ENCODE results near the gene CPED1.

CPED1 gene

DNA sequence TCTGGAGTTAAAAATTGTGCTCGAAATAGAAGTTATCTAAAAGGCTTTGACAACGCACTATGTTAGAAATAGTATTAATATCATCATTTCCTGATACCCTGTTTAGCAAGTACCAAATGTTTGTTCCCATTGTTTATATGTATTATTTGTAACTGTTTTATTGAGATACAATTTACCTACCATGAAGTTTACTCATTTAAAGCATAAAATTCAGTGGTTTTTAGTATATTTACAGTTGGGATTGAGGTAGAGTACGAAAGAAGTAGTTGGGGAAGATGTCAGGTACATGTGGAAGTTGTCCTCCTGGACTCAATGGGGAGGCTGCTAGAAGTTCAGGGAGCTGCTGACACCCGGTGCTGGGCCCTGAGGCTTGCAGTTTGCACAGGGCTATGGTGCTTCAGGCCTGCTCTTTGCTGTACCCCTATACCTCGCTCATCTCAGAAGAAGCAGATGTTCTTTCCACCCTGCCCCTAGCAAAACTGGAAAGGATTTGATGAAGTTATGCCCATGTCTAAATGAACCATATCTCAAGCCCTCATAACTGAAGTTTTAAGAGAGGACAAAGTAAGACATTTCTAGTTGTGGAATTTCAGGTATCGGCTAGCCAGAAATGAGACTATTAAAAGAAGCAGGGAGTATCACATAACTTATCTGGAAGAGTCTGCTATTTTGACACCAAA is 315.1 kb downstream of the CPED1 start:
- H3K9me3 ChIP-seq (ENCODE audit: severe bottlenecking), result no peaks in the 10 kb centered on the region
- TF ChIP-seq, protein P1, sequence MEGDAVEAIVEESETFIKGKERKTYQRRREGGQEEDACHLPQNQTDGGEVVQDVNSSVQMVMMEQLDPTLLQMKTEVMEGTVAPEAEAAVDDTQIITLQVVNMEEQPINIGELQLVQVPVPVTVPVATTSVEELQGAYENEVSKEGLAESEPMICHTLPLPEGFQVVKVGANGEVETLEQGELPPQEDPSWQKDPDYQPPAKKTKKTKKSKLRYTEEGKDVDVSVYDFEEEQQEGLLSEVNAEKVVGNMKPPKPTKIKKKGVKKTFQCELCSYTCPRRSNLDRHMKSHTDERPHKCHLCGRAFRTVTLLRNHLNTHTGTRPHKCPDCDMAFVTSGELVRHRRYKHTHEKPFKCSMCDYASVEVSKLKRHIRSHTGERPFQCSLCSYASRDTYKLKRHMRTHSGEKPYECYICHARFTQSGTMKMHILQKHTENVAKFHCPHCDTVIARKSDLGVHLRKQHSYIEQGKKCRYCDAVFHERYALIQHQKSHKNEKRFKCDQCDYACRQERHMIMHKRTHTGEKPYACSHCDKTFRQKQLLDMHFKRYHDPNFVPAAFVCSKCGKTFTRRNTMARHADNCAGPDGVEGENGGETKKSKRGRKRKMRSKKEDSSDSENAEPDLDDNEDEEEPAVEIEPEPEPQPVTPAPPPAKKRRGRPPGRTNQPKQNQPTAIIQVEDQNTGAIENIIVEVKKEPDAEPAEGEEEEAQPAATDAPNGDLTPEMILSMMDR (IDR thresholded peaks at IDR 0.05; ENCODE audit: poor library complexity, severe bottlenecking), result no peak
- DNase-seq (ENCODE audit: low spot score), result no peak
- no peak overlapping the region for H3K27ac ChIP-seq (ENCODE audit: poor library complexity, severe bottlenecking)
- no peaks in the 10 kb centered on the region for H3K36me3 ChIP-seq (ENCODE audit: low read depth)
- H3K27me3 ChIP-seq (ENCODE audit: insufficient read depth, poor library complexity, severe bottlenecking), result no peaks in the 10 kb centered on the region
- no peak for ATAC-seq (ENCODE audit: low read depth)
- H3K4me1 ChIP-seq (ENCODE audit: insufficient read depth, poor library complexity, severe bottlenecking), result no peaks in the 10 kb centered on the region
- H3K4me3 ChIP-seq (ENCODE audit: severe bottlenecking), result no peak overlapping the region

DNA sequence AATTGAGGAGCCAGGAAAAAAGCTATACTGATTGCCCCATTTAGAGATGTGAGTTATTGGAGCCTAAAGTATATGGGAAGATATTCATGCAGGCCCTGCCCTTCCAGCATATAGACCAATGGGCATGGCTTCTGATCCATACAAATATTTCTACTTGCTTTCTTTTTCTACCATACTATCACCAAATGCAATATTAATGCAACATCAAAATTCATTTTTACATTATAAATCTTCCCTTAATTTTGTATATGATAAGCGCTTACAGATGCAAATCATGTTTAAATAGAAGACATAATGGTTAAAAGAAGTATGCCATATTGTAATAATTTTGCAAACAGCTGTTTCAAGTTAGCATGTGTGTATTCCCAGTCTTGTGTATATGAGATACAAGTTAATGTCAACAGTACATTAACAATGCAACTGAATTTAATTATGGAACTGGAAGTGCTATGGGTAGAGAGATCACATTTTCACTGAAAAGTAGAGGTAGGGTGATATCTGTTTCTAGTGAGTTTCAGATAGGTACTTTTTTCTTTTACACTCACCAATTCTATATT is 315.7 kb downstream of the CPED1 start:
- no peak for DNase-seq (ENCODE audit: low spot score)
- H3K27ac ChIP-seq (ENCODE audit: poor library complexity, severe bottlenecking), result no peak overlapping the region

DNA sequence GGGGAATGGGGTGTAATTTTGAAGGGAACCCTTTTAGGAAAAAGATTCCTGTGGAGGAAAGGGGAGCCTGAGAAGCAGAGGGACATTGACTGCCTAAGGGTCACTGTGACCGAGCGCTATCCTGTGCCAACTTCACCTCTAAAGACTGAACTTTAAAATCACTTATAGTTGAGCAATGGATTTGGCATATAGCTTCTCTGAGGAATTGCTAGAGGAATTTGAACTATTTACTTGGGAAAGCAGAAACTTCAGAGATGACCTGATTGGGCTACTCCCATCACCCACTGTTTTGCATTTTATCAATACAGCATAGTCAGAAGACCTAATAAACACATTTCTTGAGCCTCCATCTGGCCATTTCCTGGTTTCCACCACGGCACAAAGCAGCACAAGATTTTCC is 316.6 kb downstream of the CPED1 start:
- Histone ChIP-seq H3K36me3 (ENCODE audit: low read depth) (no peaks in the 10 kb centered on the region), H3K27ac (ENCODE audit: poor library complexity, severe bottlenecking) (no peak overlapping the region), H3K4me3 (ENCODE audit: severe bottlenecking) (no peak overlapping the region), H3K4me1 (ENCODE audit: insufficient read depth, poor library complexity, severe bottlenecking) (no peaks in the 10 kb centered on the region), H3K27me3 (ENCODE audit: insufficient read depth, poor library complexity, severe bottlenecking) (no peaks in the 10 kb centered on the region), H3K9me3 (ENCODE audit: severe bottlenecking) (no peaks in the 10 kb centered on the region)
- TF ChIP-seq, protein P1 (IDR thresholded peaks at IDR 0.05; ENCODE audit: poor library complexity, severe bottlenecking), result no peak
- DNase-seq (ENCODE audit: low spot score) (no peak), ATAC-seq (ENCODE audit: low read depth) (no peak)

More for the DNA sequence above, 315.7 kb downstream of the CPED1 start:
- ATAC-seq (ENCODE audit: low read depth), result no peak
- Histone ChIP-seq H3K4me1 (ENCODE audit: insufficient read depth, poor library complexity, severe bottlenecking) (no peaks in the 10 kb centered on the region), H3K36me3 (ENCODE audit: low read depth) (no peaks in the 10 kb centered on the region), H3K9me3 (ENCODE audit: severe bottlenecking) (no peaks in the 10 kb centered on the region), H3K27me3 (ENCODE audit: insufficient read depth, poor library complexity, severe bottlenecking) (no peaks in the 10 kb centered on the region), H3K4me3 (ENCODE audit: severe bottlenecking) (no peak overlapping the region)
- TF ChIP-seq, protein P1 (IDR thresholded peaks at IDR 0.05; ENCODE audit: poor library complexity, severe bottlenecking), result no peak

DNA sequence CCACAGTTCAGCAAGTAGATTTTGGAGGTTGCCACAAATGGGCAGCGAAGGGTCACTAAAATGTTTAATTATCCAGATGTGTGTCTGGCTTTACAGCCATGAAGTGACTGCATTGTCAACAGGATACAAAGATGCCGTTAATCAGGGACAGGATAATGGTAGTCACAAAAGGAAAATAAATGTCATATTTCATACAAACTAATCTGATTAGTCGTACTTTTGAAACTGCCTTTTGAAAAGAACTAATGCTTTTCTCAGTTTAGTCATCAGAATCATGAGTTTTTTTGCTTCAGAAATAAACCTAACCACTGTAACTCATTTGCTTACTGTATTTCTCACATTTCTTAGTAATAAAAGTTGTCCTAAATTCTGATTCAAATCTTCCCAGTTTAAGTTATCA is 318.1 kb downstream of the CPED1 start:
- TF ChIP-seq, protein P1 (IDR thresholded peaks at IDR 0.05; ENCODE audit: poor library complexity, severe bottlenecking), result no peak
- H3K36me3 ChIP-seq (ENCODE audit: low read depth), result no peaks in the 10 kb centered on the region

DNA sequence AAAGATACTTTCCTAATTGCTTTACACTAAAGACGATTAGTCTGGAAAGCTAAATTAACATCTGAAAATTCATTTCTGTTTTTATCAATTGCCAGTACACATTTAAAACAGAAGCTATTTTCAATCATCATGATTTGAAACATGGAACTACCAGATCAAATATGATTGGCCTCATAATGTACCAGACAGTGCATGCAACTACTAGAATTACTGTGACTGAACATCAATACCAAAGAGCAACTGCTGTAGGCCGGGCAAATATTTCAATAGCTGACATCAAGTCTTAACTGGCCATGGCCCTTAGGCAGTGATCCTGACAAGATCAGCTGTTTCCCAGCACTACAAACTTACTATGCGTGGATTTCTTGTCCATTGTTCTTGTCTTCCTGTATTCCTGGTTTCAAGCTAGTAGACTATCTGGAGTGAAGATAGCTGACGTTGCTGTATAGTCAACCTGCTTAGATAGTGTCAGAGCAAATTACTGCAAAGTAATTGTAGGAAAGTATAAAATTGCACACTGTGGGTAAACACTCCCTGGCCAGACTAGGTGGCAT is 318.6 kb downstream of the CPED1 start:
- no peaks in the 10 kb centered on the region for H3K9me3 ChIP-seq (ENCODE audit: severe bottlenecking)
- DNase-seq (ENCODE audit: low spot score) (no peak), ATAC-seq (ENCODE audit: low read depth) (no peak; the same call in 2 of the 3 replicates)
- no peaks in the 10 kb centered on the region for H3K4me1 ChIP-seq (ENCODE audit: insufficient read depth, poor library complexity, severe bottlenecking)
- no peaks in the 10 kb centered on the region for H3K36me3 ChIP-seq (ENCODE audit: low read depth)
- TF ChIP-seq, protein P1 (IDR thresholded peaks at IDR 0.05; ENCODE audit: poor library complexity, severe bottlenecking), result no peak
- no peaks in the 10 kb centered on the region for H3K27me3 ChIP-seq (ENCODE audit: insufficient read depth, poor library complexity, severe bottlenecking)
- no peak overlapping the region for H3K4me3 ChIP-seq (ENCODE audit: severe bottlenecking)
- H3K27ac ChIP-seq (ENCODE audit: poor library complexity, severe bottlenecking), result no peak overlapping the region

More for the DNA sequence above, 318.1 kb downstream of the CPED1 start:
- H3K27me3 ChIP-seq (ENCODE audit: insufficient read depth, poor library complexity, severe bottlenecking), result no peaks in the 10 kb centered on the region
- no peak for ATAC-seq (ENCODE audit: low read depth)
- H3K9me3 ChIP-seq (ENCODE audit: severe bottlenecking), result no peaks in the 10 kb centered on the region
- no peak overlapping the region for H3K4me3 ChIP-seq (ENCODE audit: severe bottlenecking)
- no peak for DNase-seq (ENCODE audit: low spot score)
- H3K4me1 ChIP-seq (ENCODE audit: insufficient read depth, poor library complexity, severe bottlenecking), result no peaks in the 10 kb centered on the region
- H3K27ac ChIP-seq (ENCODE audit: poor library complexity, severe bottlenecking), result no peak overlapping the region

All from RWPE2 (cell line).